Kidney epithelial cell (primary cell): ENCODE measurements around the gene RTN3. TPM values are rescaled to one million over a fixed set of nuclear protein-coding genes. Genes with fewer than 3 reads are reported as not detected.

Source experiments
- DNase-seq: peaks from one replicate; pipeline ENCODE4 v3.0.0-alpha.2; 2010; ENCODE audit warnings: low read depth
- H3K27me3 ChIP-seq: 2 replicates; pipeline ENCODE4 v1.6.0; 2011; ENCODE audit warnings: low read length; ENCODE audit not compliant: control insufficient read depth, insufficient read depth
- H3K36me3 ChIP-seq: 2 replicates; pipeline ENCODE4 v1.5.1; 2011; ENCODE audit warnings: low read length; ENCODE audit not compliant: control insufficient read depth, insufficient read depth
- H3K4me3 ChIP-seq: 2 replicates; pipeline ENCODE4 v1.5.1; 2011; ENCODE audit warnings: low read depth, mild to moderate bottlenecking, control low read depth, low read length
- CTCF ChIP-seq: IDR thresholded peaks from 2 replicates; pipeline ENCODE4 v1.5.1; 2011; ENCODE audit warnings: mild to moderate bottlenecking, moderate library complexity, low read length, control low read depth, inconsistent platforms; ENCODE audit not compliant: insufficient read depth, poor library complexity, severe bottlenecking
- total RNA-seq: library from RNA; depleted of rRNA; stranded (reverse); fragments of >200 nt; gene quantifications from 2 replicates; pipeline ENCODE4 v1.2.3, GENCODE V29; 2015

RTN3 gene
- total RNA-seq, 1 donor from 2014 or later: 107 TPM

DNA sequence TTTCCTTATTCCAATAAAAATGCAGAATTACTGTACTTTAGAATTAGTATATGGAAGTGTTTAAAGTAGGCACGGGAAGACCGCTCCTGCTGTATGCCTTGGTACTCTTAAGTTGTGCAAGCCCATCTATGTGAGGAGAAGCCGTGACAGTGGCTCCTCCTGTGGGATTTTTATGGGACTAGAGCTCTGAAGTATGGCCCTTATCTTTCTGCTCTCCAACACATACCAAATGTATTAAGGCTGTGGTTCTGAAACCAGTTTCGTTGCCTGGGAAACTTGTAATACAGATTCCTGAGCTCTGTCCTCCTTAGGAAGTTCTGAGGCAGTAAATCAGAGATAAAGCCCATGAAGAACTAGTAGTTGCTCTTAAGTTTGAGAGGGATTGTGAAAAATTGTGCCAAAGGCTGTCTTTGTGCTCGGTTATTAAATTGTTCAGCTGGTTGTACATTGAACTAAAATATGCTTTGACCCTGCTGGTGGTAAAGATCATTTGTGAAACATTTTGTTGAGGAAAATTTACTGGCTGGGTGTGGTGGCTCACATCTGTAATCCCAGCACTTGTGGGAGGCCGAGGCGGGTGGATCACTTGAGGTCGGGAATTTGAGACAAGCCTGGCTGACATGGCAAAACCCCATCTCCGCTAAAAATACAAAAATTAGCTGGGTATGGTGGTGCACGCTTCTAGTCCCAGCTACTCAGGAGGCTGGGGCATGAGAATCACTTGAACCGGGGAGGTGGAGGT, 29.3 kb downstream of the RTN3 start:
- Histone ChIP-seq H3K27me3 (no peaks in the 10 kb centered on the region), H3K36me3 (no peaks in the 10 kb centered on the region), H3K4me3 (no peak overlapping the region)
- DNase-seq: no peak
- no peak for TF ChIP-seq CTCF

GRCh38 chr11:63711838-63712237, 30.5 kb downstream of the RTN3 start:
- DNase-seq: no peak
- Histone ChIP-seq H3K36me3 (no peaks in the 10 kb centered on the region), H3K4me3 (no peak overlapping the region), H3K27me3 (no peaks in the 10 kb centered on the region)
- no peak for TF ChIP-seq CTCF

DNA sequence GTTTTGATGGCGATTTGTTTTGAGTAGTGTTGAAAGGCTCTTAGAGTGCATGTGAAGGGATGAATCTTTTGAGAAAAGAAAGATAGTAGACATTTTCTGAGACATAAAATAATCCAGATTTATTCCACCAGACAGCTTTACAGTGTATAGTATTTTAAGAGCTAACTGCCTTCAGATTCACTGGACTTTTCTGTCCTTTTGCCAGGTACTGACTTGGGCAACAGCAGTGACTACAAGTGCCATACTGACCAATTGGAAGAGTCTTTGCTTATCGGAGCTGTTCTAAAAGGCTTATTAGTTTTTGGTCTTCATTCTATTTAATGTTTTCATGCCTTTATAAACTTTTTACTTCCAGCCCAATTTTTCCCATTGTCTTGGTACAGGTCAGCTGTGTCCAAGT, 32.5 kb downstream of the RTN3 start:
- Histone ChIP-seq H3K36me3 (no peaks in the 10 kb centered on the region), H3K4me3 (no peak overlapping the region), H3K27me3 (no peaks in the 10 kb centered on the region)
- no peak for TF ChIP-seq CTCF
- DNase-seq: no peak

GRCh38 chr11:63716046-63716445, 34.7 kb downstream of the RTN3 start:
- no peak for TF ChIP-seq CTCF
- Histone ChIP-seq H3K27me3 (no peaks in the 10 kb centered on the region), H3K36me3 (no peaks in the 10 kb centered on the region), H3K4me3 (no peak overlapping the region)
- DNase-seq: no peak

GRCh38 chr11:63719001-63719400, 37.7 kb downstream of the RTN3 start:
- Histone ChIP-seq H3K36me3 (no peaks in the 10 kb centered on the region), H3K27me3 (no peaks in the 10 kb centered on the region), H3K4me3 (no peak overlapping the region)
- no peak for DNase-seq
- no peak for TF ChIP-seq CTCF

DNA sequence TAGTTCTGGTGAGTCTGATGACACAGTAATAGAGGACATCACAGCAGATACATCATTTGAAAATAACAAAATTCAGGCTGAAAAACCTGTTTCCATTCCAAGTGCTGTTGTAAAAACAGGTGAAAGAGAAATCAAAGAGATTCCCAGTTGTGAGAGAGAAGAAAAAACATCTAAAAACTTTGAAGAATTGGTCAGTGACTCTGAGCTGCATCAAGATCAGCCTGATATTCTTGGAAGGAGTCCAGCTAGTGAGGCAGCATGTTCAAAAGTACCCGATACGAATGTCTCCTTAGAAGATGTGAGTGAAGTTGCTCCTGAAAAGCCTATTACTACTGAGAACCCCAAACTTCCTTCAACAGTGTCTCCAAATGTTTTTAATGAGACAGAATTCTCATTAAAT, 38.7 kb downstream of the RTN3 start:
- no peaks in the 10 kb centered on the region for H3K36me3 ChIP-seq
- H3K27me3 ChIP-seq: no peaks in the 10 kb centered on the region
- no peak for TF ChIP-seq CTCF
- DNase-seq: no peak
- no peak overlapping the region for H3K4me3 ChIP-seq
